WI38 (cell line): ENCODE measurements around the gene ASB10.

Experiments
- H3K4me3 ChIP-seq: 2 replicates; pipeline ENCODE4 v1.5.1; 2011; ENCODE audit warnings: low read depth, mild to moderate bottlenecking, control low read depth, low read length
- TF ChIP-seq, protein P1 (sequence below): IDR thresholded peaks from 2 replicates; pipeline ENCODE4 v1.5.1; 2012; ENCODE audit warnings: low read depth, mild to moderate bottlenecking, control low read depth, low read length

ASB10 gene

GRCh38 chr7:151176401-151176800 is 10.6 kb downstream of the ASB10 start:
- TF ChIP-seq, protein P1, sequence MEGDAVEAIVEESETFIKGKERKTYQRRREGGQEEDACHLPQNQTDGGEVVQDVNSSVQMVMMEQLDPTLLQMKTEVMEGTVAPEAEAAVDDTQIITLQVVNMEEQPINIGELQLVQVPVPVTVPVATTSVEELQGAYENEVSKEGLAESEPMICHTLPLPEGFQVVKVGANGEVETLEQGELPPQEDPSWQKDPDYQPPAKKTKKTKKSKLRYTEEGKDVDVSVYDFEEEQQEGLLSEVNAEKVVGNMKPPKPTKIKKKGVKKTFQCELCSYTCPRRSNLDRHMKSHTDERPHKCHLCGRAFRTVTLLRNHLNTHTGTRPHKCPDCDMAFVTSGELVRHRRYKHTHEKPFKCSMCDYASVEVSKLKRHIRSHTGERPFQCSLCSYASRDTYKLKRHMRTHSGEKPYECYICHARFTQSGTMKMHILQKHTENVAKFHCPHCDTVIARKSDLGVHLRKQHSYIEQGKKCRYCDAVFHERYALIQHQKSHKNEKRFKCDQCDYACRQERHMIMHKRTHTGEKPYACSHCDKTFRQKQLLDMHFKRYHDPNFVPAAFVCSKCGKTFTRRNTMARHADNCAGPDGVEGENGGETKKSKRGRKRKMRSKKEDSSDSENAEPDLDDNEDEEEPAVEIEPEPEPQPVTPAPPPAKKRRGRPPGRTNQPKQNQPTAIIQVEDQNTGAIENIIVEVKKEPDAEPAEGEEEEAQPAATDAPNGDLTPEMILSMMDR = no peak
- no peak overlapping the region for H3K4me3 ChIP-seq

DNA sequence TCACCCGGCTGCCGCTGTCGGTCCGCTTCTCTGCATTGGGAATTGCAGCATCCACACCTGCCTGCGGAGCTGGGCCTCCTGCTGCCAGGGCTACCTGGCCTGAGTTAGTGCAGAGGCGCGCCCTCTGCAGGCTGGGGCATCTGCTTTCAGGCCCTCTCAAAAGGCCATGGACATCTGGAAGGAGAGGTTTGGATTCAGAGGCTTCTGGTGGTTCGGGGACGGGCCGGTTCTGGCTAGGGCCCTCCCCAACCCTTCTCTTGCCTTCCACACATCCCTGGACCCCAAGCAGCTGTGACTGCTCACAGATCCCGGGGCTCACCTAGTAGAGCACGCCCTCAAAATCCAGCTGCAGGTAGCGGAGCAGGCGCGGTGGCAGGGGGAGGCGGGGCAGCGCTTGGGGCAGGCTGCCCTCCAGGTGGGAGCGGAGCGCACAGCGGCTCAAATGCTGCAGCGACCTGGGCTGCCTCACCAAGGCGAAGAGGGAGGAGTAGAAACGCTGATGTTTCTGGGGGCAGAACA is 11.2 kb downstream of the ASB10 start:
- TF ChIP-seq, protein P1 = no peak
- H3K4me3 ChIP-seq = no peak overlapping the region

GRCh38 chr7:151175047-151175792 is 11.8 kb downstream of the ASB10 start:
- TF ChIP-seq, protein P1 = no peak
- no peak overlapping the region for H3K4me3 ChIP-seq

GRCh38 chr7:151174246-151175046 is 12.6 kb downstream of the ASB10 start:
- no peak overlapping the region for H3K4me3 ChIP-seq
- TF ChIP-seq, protein P1 = no peak

- TF ChIP-seq, protein P1 = no peak
These were observed 13.4 kb downstream of the ASB10 start for GRCh38 chr7:151173386-151174245.

DNA sequence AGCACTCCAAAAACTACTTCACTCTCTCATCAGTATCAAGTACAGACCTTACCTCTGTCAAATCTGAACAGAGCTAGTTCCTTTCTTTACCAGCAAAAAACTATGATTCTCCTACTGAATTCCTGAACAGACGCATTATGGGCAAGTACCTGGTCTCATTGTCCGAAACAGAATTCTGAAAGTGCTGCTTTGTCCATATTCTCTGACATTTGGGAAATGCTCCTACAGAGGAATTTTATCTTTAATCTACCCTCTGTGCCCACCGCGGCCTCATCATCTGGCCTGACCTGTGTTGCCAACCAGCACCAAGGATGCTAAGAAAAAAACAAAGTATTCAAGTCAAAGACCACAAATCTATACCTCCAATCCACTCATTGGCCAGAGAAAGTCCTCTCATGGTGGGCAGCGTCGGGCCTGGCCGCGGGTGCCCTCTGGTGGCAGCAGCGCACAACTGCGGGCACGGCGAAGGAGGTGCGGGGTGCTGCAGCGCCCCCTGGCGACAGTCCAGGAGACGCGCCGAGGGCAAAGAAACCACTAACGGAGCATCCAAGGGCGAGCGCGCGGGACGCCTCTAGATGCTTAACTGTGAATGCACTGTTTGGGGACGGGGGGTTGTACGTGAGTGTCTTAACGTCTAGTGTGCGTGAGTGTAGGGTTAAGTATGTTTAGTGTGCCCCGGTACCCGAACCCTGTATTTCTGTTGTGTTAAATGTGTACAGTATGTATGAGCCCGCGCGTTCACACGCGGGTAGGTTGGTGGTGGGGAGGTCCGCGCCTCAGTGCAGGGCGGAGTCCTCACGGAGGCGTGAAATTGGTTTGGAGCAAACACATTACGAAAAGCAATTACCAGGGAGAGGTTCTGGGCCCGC is 14.5 kb downstream of the ASB10 start:
- TF ChIP-seq, protein P1 = peak; percentile 100

More at GRCh38 chr7:151173386-151174245, 13.4 kb downstream of the ASB10 start:
- no peak overlapping the region for H3K4me3 ChIP-seq

More for the DNA sequence above, 14.5 kb downstream of the ASB10 start:
- H3K4me3 ChIP-seq = no peak overlapping the region
